HG02571 (cell line): ENCODE data around the gene NFYB.
"Not testable (repeated sequence)": the region's sequence is repeated elsewhere in the genome, so short reads cannot be mapped to it uniquely, and the experiment has no call there.

Source experiments
- ATAC-seq: cut with Tn5 transposase; IDR thresholded peaks from one replicate; pipeline ENCODE4 v1.9.1; 2021; ENCODE audit warnings: mild to moderate bottlenecking, moderate library complexity; ENCODE audit not compliant: unreplicated experiment

NFYB gene

GRCh38 chr12:104115587-104115975 lies 22.4 kb downstream of the NFYB start:
- ATAC-seq = no peak

GRCh38 chr12:104114834-104115586 lies 23.0 kb downstream of the NFYB start:
- ATAC-seq = not testable (repeated sequence)

- no peak for ATAC-seq
These were observed 28.4 kb downstream of the NFYB start for GRCh38 chr12:104109446-104110271.

DNA sequence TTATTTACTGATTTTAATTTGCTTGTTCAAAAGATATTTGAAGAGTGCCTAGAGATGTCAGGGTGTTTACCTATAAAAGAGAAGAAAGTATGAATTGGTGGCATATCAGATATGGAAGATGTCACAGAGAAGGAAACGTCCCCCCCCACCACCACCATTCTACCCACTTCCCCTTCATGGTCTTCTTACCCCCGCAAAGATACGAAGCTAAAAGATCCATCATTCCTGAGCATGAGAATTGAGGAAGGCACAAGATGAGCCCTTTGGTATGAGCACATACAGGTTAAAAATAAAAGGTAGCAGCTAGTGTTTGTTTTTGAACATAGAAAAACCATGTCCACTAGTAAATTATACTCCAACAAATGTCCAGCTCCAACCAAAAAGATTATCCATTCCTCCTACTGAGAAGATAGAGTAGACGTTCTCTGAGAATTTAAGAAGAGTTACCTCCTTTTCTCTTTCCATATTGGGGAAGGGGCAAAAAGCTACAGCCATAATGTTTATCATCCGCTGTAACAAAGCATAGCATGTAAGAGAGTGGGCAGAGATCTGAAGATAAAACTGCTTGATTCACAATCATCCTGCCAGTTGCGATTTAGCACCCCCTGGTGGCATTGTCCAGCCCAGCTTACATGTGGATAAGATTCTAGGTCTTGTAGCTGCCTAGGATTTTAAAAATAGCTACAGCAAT lies 29.1 kb downstream of the NFYB start:
- ATAC-seq = no peak

GRCh38 chr12:104106965-104107364 lies 31.0 kb downstream of the NFYB start:
- ATAC-seq = no peak

GRCh38 chr12:104105461-104105860 lies 32.5 kb downstream of the NFYB start:
- ATAC-seq = no peak

DNA sequence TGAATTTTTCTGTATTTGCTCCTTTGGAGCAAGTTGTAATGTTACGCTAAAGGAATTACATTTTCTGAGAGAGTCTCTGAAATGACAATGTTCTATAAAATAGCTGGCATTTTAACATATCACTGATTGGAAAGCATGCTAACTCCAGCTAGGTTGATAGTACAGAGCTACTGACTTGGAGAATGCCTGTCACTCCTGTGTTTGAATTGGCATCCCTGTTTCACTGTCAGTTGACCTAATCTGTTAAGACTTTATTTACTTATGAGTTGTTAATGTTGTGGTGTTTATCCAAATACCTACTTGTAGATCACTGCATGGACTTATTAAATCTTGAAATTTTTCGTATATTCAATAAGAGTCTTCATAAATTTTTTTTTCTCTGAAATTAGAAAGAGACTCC lies 40.1 kb downstream of the NFYB start:
- no peak for ATAC-seq

- ATAC-seq = no peak
These were observed 42.7 kb downstream of the NFYB start for GRCh38 chr12:104095289-104095688.

DNA sequence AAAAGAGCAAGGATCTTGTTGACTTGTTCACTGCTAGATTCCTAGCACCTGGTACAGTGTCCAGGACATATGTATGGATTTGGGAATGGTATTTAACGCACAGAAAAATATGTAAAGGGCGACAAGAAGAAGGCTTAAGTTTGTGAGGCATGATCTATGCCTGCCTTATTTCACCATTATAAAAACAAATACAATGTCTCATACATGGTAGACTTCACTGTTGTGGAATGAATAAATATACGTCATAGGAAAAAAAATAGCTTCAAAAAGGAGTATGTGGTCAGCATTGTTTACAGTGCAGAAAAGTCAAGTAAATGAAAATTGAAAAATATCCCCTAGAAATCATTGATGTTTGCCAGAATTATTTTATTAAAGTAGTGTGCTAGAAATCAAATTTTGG lies 43.7 kb downstream of the NFYB start:
- ATAC-seq = no peak

DNA sequence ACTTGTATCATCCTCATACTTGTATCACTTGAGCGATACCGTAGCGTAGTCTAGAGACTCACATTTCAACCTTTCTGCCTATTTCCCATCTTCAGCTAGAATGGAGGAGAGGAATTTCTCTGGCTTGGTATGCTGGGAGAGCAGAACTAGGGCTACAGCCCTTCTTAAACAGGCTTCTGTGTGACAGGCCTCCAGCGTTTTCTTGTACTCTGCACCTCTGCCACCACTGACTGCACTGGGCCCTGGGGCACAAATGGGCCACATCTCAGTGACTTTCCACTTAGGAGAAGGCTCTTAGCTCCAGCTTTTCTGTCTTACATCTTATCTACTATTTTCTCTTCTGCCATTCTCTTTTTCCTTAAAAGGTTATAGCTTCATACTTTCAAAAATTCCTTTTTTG lies 46.9 kb downstream of the NFYB start:
- ATAC-seq = no peak

GRCh38 chr12:104090685-104091084 lies 47.3 kb downstream of the NFYB start:
- no peak for ATAC-seq

- peak; percentile 77 for ATAC-seq
These were observed 54.1 kb downstream of the NFYB start for GRCh38 chr12:104083769-104084475.

DNA sequence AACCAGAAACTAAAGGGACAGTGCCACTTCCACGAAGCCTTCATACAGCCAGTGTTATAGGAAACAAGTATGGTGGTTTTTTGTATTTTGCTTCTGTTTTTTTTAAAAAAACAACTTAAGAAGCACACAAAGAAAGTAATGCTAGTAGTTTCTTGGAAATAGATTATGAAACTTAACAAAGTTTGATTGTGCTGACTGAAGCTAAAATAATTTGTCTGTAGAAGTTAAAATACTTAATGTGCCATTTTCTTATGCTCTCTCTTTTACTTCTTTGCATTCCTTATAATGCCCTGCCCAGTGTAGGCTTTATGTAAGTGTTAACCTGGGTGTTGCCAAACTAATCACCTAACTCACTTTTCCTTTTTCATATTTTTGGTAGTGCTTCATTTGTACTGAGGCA lies 57.2 kb downstream of the NFYB start:
- no peak for ATAC-seq

GRCh38 chr12:104079024-104079423 lies 59.0 kb downstream of the NFYB start:
- ATAC-seq = no peak

GRCh38 chr12:104073699-104074098 lies 64.3 kb downstream of the NFYB start:
- ATAC-seq = no peak

- ATAC-seq = no peak
These were observed 65.9 kb downstream of the NFYB start for GRCh38 chr12:104072099-104072498.
